AG10803 (cell line): ENCODE data around the gene EPHB2.

Source experiments
- DNase-seq: peaks from one replicate; pipeline ENCODE4 v3.0.0; 2010; ENCODE audit warnings: low read depth
- H3K4me3 ChIP-seq: 2 replicates; pipeline ENCODE4 v1.5.1; 2011; ENCODE audit warnings: mild to moderate bottlenecking, low read length, control low read depth
- TF ChIP-seq, protein P1 (sequence below): conservative IDR thresholded peaks from 2 replicates; pipeline ENCODE4 v1.5.1; 2011; ENCODE audit warnings: mild to moderate bottlenecking, low read length, control low read depth, inconsistent platforms

Gene EPHB2

DNA sequence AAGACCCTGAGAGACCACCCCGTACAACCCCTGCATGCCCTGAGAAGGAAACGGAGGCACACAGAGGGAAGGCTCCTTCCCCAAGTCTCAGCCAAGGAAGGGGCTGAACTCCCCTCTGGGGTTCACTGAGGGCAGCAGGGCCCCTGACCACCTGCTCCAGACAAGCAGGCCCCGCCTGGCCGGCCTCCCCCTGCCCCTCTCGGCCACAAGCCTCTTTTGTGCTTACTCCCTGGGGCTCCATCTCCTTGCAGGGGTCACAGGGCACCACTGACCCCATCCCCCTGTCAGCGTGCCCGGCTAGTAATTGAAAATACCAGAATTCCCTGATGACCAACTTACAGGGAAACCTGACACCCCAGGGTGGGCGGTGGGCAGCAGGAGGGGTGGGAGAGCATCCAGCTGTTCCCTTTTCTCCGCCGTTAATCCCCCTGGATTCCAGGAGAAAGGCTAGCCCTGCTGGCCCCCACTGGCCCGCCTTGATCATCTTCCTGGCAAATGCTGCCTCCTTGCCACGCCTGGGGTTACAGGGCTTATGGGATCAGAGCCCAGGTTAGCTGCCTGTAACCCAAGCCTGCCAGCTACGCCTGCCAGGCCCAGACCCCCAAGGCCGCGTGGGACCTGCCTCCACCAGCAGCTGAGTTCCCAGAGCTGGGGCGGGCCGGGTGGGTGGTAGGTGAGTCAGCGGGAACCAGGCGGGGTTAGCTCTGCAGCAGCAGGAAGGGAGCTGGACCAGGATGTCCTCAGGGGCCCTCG, 165.9 kb downstream of the EPHB2 start:
- TF ChIP-seq, protein P1, sequence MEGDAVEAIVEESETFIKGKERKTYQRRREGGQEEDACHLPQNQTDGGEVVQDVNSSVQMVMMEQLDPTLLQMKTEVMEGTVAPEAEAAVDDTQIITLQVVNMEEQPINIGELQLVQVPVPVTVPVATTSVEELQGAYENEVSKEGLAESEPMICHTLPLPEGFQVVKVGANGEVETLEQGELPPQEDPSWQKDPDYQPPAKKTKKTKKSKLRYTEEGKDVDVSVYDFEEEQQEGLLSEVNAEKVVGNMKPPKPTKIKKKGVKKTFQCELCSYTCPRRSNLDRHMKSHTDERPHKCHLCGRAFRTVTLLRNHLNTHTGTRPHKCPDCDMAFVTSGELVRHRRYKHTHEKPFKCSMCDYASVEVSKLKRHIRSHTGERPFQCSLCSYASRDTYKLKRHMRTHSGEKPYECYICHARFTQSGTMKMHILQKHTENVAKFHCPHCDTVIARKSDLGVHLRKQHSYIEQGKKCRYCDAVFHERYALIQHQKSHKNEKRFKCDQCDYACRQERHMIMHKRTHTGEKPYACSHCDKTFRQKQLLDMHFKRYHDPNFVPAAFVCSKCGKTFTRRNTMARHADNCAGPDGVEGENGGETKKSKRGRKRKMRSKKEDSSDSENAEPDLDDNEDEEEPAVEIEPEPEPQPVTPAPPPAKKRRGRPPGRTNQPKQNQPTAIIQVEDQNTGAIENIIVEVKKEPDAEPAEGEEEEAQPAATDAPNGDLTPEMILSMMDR: no peak
- no peak overlapping the region for H3K4me3 ChIP-seq
- DNase-seq: no peak

DNA sequence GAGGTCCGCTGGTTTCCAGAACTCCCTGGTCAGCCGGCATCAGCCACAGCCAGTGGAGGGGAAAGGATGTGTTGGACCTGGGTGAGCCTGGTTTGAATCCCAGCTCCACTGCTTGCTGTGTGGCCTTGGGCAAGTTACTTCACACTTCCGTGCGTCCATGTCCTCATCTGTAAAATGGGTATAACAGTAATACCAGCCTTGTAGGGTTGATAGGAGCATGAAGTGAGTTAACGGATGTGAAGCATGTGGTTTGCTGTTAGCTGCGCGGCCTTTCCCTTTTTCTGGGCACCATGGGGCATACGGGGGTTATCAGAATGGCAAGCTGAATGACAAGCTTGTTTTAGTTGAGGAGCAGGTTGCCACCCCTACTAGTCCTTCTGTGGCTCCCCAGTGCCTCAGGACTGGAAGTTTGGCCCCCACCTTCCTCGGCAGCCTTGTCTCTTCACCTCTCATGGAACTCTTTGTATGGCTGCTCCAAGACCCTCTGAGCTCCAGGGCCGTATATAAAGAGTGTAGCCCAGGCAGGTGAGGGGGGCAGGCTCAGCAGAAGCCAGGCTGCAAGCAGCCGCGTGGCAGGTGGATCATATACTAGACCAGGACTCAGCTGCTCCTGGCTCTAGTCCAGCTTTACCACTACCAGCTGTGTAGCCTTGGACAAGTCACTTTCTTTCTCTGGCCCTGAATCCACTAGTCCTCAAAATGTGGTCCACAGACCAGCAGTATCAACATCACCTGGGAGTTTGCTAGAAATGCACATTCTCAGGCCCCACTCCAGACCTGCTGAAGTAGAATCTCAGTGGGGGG, 166.7 kb downstream of the EPHB2 start:
- H3K4me3 ChIP-seq: no peak overlapping the region
- no peak for DNase-seq
- TF ChIP-seq, protein P1: no peak

DNA sequence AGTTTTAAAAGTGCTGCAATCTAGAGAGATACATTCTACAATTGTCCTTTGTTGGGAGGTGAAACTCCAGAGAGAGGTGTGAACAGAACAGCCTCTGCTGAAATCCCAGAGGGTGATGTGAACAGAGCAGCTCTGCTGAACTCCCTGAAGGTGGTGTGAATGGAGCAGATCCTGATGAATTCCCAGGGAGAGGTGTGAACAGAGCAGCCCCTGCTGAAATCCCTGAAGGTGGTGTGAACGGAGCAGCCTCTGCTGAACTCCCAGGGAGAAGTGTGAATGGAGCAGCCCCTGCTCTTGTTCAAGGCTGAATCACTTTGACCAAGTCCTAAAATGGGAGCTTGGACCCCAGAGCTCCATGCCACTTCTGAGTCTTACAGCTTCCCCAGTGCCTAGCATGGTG, 167.3 kb downstream of the EPHB2 start:
- no peak for DNase-seq
- TF ChIP-seq, protein P1: no peak
- no peak overlapping the region for H3K4me3 ChIP-seq

DNA sequence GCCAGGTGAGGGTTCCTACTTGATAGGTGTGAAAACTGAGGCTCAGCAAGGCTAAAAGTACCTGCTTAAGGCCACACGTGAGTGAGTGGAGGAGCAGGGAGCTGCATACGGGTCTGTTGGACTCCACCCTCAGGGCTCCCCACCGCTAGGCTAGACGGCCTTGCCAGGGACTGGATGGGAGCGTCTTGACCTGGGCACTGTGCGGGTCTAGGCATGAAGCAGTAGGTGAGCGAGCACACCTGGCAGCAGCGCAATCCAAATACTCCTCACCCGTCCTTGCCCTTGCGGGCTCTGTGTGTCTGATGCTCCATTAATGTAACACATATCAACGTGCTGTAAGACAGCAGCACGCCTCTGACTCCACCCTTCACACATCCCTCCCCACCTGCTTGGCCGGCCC, 168.0 kb downstream of the EPHB2 start:
- no peak for DNase-seq
- TF ChIP-seq, protein P1: no peak

DNA sequence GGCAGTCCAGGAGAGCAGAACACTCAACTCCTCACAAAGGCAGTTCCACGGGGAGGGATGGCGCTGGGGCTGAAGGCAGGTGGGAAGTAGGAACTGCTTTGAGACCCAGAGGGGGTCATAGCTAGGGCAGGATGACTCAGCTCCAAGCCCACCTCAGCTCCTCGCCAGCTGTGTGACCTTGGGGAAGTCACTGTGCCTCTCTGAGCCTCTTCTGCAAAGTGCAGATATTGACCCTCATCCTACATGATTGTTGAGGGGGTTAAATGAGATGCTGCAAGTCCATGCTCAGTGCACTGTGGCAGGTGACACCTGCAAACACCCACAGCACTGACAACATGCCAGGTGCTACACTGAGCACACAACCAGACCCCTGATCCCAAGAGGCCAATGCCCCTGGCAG, 168.8 kb downstream of the EPHB2 start:
- H3K4me3 ChIP-seq: no peak overlapping the region
- TF ChIP-seq, protein P1: no peak
- no peak for DNase-seq

More for the DNA sequence above, 168.0 kb downstream of the EPHB2 start:
- H3K4me3 ChIP-seq: no peak overlapping the region

DNA sequence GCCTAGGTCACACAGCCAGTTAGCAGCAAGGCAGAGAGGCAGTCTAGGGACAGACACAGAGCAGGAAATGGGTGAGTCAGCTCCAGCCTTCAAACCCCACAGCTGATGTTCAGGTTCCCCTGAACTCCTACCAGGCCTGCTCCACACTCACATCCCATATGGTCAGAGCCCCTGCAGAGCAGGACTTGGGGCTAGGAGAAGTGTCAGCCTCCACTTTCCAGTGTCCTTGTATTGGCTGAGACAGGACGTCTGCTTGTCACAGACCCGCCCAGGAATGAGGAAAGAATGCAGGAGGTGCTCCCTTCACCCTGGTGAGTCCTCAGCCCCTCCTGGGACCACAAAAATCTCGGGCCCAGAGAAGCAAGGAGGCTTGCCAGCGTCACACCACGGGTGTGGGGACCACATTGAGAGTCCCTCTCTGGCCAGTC, 169.5 kb downstream of the EPHB2 start:
- TF ChIP-seq, protein P1: no peak
- peak; percentile 53 for DNase-seq
- no peak overlapping the region for H3K4me3 ChIP-seq
